ENCODE measurements around the gene TEN1.

DNA sequence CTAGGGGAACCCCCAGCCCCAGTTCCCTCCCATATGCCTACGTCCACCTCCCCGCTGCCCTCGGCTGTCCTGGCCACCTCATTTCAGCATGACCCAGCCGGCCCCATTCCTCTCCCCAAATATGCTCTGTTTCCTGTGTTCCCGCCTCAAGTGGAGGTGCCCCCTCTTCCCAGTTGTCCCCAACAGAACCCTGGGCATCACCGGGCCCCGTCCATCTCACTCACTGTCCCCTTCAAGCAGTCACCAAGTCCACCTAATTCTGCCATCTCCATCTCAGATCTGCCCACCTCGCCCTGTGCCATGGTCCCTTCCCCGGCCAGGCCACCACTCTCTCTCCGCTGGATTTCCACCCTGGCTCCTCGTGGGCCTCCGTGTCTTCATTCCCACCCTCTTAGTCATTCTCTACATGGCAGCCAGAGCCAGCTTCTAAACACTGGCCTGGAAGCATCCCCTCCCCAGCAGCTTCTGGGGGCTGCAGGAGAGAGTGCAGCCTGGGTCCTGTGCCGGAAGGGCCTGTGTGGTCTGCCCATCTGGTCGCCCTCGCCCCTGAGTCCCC is 34.4 kb downstream of the TEN1 start:
- no peak for TF ChIP-seq CTCF (IDR thresholded peaks at IDR 0.05 in 8 of 11, conservative IDR thresholded peaks at IDR 0.05 in 3 of 11)
- no peak for TF ChIP-seq POLR2A (IDR thresholded peaks at IDR 0.05)
- TF ChIP-seq POLR2AphosphoS5 (IDR thresholded peaks at IDR 0.05) = no peak
